K562 (cell line): ENCODE measurements around the gene MT1X.

Experiments used
- ADNP ChIP-seq: fragments of 200-800 bp; sonication (Bioruptor generic); IDR thresholded peaks from 2 replicates; pipeline ENCODE4 v1.6.1; 2016; ENCODE audit warnings: missing genetic modification characterization, missing compliant biosample characterization
- JUND ChIP-seq, 2 experiments: IDR thresholded peaks; 2 replicates in 1 of 2; 3 replicates in 1 of 2; pipeline ENCODE4 v1.6.1; 2011; ENCODE audit warnings: borderline replicate concordance in 2 of 2, low read depth in 2 of 2, low read length in 2 of 2, improper control_type of control experiment in 1 of 2, missing biosample characterization in 1 of 2, missing genetic modification characterization in 1 of 2, missing genetic modification reagents in 1 of 2
- LCOR ChIP-seq: sonication (generic); formaldehyde crosslinking; IDR thresholded peaks from 2 replicates; pipeline ENCODE4 v1.8.0; 2022; ENCODE audit warnings: mild to moderate bottlenecking, missing genetic modification reagents
- NRF1 ChIP-seq, 2 experiments: fragments of 450-650 bp; IDR thresholded peaks in 1 of 2; conservative IDR thresholded peaks in 1 of 2; 2 replicates each; pipeline ENCODE4 v1.6.1; 2014; ENCODE audit warnings: mild to moderate bottlenecking in 2 of 2
- SIN3A ChIP-seq, 2 experiments: fragments of 150-350 bp in 1 of 2; IDR thresholded peaks; 2 replicates each; pipeline ENCODE4 v1.6.1; 2011 to 2016; ENCODE audit warnings: borderline replicate concordance in 2 of 2, low read depth in 2 of 2, low read length in 2 of 2, mild to moderate bottlenecking in 2 of 2, moderate library complexity in 2 of 2; ENCODE audit not compliant: control insufficient read depth in 1 of 2
- SREBF2 ChIP-seq: sonication (generic); formaldehyde crosslinking; IDR thresholded peaks from 2 replicates; pipeline ENCODE4 v1.4.0; 2020; ENCODE audit warnings: mild to moderate bottlenecking, missing genetic modification reagents
- TEAD4 ChIP-seq, 2 experiments: sonication (generic) in 1 of 2; formaldehyde crosslinking in 1 of 2; IDR thresholded peaks; 2 replicates each; pipeline versions ENCODE4 v1.6.1 to v1.8.0; 2012 to 2022; ENCODE audit warnings: borderline replicate concordance in 1 of 2, inconsistent platforms in 1 of 2, low read length in 1 of 2, mild to moderate bottlenecking in 1 of 2, missing genetic modification reagents in 1 of 2
- ZNF274 ChIP-seq: IDR thresholded peaks from 2 replicates; pipeline ENCODE4 v1.6.1; 2011; ENCODE audit warnings: low read depth, mild to moderate bottlenecking, low read length, moderate library complexity, borderline replicate concordance
- ZNF830 ChIP-seq: fragments of 250-450 bp; sonication (Bioruptor Pico); IDR thresholded peaks from 2 replicates; pipeline ENCODE4 v1.5.0; 2021; ENCODE audit warnings: mild to moderate bottlenecking
- TF ChIP-seq, protein P1 (sequence below): fragments of 450-650 bp; IDR thresholded peaks from 2 replicates; pipeline ENCODE4 v1.6.1; 2014; ENCODE audit warnings: low read depth, mild to moderate bottlenecking, moderate library complexity, borderline replicate concordance
- TF ChIP-seq, protein P2 (sequence below): fragments of 250-450 bp; sonication (Bioruptor Pico); IDR thresholded peaks from 2 replicates; pipeline ENCODE4 v1.5.0; 2020; ENCODE audit warnings: mild to moderate bottlenecking, borderline replicate concordance
- TF ChIP-seq, protein P3 (sequence below): sonication (generic); formaldehyde crosslinking; IDR thresholded peaks from 2 replicates; pipeline ENCODE4 v1.8.1; 2022; ENCODE audit warnings: missing genetic modification reagents
- TF ChIP-seq, protein P4 (sequence below): sonication (generic); formaldehyde crosslinking; IDR thresholded peaks from 2 replicates; pipeline ENCODE4 v1.9.0; 2022; ENCODE audit warnings: mild to moderate bottlenecking, missing genetic modification reagents

DNA sequence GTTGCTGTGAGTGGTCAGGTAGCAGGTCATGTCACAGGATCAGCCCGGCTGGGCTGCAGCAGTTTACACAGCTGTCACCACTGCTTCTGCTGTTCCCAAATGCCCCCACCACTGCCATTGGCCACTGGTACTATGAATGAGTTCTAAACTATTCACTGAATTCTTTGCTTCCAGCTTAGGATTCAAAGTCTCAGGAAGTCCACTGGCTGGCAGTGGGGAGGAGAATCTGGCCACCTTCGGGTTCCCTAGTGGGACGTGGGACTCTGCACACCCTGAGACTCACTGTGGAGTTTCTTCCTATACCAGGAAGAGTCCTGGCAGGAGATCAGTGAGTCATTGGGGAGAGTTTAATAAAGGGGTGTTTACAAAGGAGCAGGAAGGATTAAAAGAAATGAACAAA, 6.9 kb downstream of the MT1X start:
- TF ChIP-seq, protein P1, sequence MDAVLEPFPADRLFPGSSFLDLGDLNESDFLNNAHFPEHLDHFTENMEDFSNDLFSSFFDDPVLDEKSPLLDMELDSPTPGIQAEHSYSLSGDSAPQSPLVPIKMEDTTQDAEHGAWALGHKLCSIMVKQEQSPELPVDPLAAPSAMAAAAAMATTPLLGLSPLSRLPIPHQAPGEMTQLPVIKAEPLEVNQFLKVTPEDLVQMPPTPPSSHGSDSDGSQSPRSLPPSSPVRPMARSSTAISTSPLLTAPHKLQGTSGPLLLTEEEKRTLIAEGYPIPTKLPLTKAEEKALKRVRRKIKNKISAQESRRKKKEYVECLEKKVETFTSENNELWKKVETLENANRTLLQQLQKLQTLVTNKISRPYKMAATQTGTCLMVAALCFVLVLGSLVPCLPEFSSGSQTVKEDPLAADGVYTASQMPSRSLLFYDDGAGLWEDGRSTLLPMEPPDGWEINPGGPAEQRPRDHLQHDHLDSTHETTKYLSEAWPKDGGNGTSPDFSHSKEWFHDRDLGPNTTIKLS, result no peak
- TF ChIP-seq SREBF2 (CRISPR knock-in tag) (no peak), TEAD4 (IDR thresholded peaks at IDR 0.05; ENCODE audit: low read length) (no peak), TEAD4 (CRISPR knock-in tag; IDR thresholded peaks at IDR 0.05; ENCODE audit: borderline replicate concordance) (no peak), LCOR (CRISPR knock-in tag) (no peak), ZNF274 (no peak), ZNF830 (CRISPR knock-in tag) (no peak), NRF1 (conservative IDR thresholded peaks at IDR 0.05 in 1 of 2, IDR thresholded peaks at IDR 0.05 in 1 of 2) (no peak), ADNP (tag) (no peak), SIN3A (IDR thresholded peaks at IDR 0.05; ENCODE audit: borderline replicate concordance in 2 of 2, control insufficient read depth in 1 of 2, low read depth in 2 of 2, low read length in 2 of 2) (no peak), JUND (IDR thresholded peaks at IDR 0.05; ENCODE audit: borderline replicate concordance, low read depth, low read length) (no peak), JUND (tag; IDR thresholded peaks at IDR 0.05; ENCODE audit: borderline replicate concordance, low read depth, low read length) (no peak)
- TF ChIP-seq, protein P2, sequence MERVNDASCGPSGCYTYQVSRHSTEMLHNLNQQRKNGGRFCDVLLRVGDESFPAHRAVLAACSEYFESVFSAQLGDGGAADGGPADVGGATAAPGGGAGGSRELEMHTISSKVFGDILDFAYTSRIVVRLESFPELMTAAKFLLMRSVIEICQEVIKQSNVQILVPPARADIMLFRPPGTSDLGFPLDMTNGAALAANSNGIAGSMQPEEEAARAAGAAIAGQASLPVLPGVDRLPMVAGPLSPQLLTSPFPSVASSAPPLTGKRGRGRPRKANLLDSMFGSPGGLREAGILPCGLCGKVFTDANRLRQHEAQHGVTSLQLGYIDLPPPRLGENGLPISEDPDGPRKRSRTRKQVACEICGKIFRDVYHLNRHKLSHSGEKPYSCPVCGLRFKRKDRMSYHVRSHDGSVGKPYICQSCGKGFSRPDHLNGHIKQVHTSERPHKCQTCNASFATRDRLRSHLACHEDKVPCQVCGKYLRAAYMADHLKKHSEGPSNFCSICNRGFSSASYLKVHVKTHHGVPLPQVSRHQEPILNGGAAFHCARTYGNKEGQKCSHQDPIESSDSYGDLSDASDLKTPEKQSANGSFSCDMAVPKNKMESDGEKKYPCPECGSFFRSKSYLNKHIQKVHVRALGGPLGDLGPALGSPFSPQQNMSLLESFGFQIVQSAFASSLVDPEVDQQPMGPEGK (CRISPR knock-in tag), result no peak
- TF ChIP-seq, protein P3, sequence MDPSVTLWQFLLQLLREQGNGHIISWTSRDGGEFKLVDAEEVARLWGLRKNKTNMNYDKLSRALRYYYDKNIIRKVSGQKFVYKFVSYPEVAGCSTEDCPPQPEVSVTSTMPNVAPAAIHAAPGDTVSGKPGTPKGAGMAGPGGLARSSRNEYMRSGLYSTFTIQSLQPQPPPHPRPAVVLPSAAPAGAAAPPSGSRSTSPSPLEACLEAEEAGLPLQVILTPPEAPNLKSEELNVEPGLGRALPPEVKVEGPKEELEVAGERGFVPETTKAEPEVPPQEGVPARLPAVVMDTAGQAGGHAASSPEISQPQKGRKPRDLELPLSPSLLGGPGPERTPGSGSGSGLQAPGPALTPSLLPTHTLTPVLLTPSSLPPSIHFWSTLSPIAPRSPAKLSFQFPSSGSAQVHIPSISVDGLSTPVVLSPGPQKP, result no peak
- TF ChIP-seq, protein P4, sequence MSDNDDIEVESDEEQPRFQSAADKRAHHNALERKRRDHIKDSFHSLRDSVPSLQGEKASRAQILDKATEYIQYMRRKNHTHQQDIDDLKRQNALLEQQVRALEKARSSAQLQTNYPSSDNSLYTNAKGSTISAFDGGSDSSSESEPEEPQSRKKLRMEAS (CRISPR knock-in tag), result no peak
